B cell (primary cell): ENCODE results near the gene BBIP1. TPM values are rescaled to one million over a fixed set of nuclear protein-coding genes. Genes with fewer than 3 reads are reported as not detected.

Source experiments
- ATAC-seq: fragments of 200-7000 bp; cut with Tn5 transposase; one replicate; pipeline ENCODE4 v1.10.0; 2021; ENCODE audit warnings: low read depth, mild to moderate bottlenecking, moderate number of reproducible peaks, moderate library complexity
- CTCF ChIA-PET: fragments of 350-600 bp; sonication (Branson Sonifier 250); formaldehyde crosslinking; loops from one replicate; lab custom pipeline; 2021; ENCODE audit warnings: antibody characterized with exemption, inconsistent platforms; lab: Charles Lee
- POLR2A ChIA-PET: fragments of 350-600 bp; sonication (Branson Sonifier 250); formaldehyde crosslinking; loops from one replicate; lab custom pipeline; 2021; ENCODE audit warnings: antibody characterized with exemption; lab: Charles Lee
- DNase-seq: peaks from one replicate; pipeline ENCODE4 v3.0.0; 2013
- H2AFZ ChIP-seq: 2 replicates; pipeline ENCODE4 v1.6.1; 2012; ENCODE audit warnings: mild to moderate bottlenecking, low read depth, low read length; ENCODE audit not compliant: insufficient read depth, poor library complexity, severe bottlenecking
- H3K27ac ChIP-seq, 2 donors: 1 replicate in 1 of 2; 2 replicates in 1 of 2; pipeline ENCODE4 v1.5.1; 2012 to 2013; ENCODE audit warnings: low read length in 2 of 2, mild to moderate bottlenecking in 2 of 2, moderate library complexity in 1 of 2
- H3K27me3 ChIP-seq, 4 experiments: fragments of 200-600 bp in 1 of 4; sonication (generic) in 1 of 4; replicated peaks in 1 of 4; 1 replicate in 2 of 4; 2 replicates in 2 of 4; pipeline versions ENCODE4 v1.6.1 to v1.7.0; 2013 to 2016; ENCODE audit warnings: low read length in 3 of 4, mild to moderate bottlenecking in 2 of 4, mixed read lengths in 1 of 4, moderate library complexity in 1 of 4; ENCODE audit not compliant: insufficient read depth in 4 of 4, control insufficient read depth in 3 of 4; ENCODE audit errors: control extremely low read depth in 1 of 4
- H3K36me3 ChIP-seq, 2 experiments: replicated peaks in 1 of 2; 1 replicate in 1 of 2; 2 replicates in 1 of 2; pipeline versions ENCODE4 v1.6.1 to v1.7.1; 2013; ENCODE audit warnings: low read length in 1 of 2; ENCODE audit not compliant: insufficient read depth in 2 of 2, control insufficient read depth in 1 of 2; ENCODE audit errors: control extremely low read depth in 1 of 2, extremely low read depth in 1 of 2
- H3K4me1 ChIP-seq, 2 donors: fragments of 200-600 bp in 1 of 2; sonication (generic) in 1 of 2; 1 replicate in 1 of 2; 2 replicates in 1 of 2; pipeline versions ENCODE4 v1.5.1 to v1.6.1; 2013 to 2017; ENCODE audit warnings: low read length in 2 of 2; ENCODE audit not compliant: control insufficient read depth in 2 of 2, insufficient read depth in 2 of 2
- H3K4me2 ChIP-seq: replicated peaks from 2 replicates; pipeline ENCODE3; 2012; ENCODE audit warnings: mild to moderate bottlenecking, low read depth, low read length; ENCODE audit not compliant: poor library complexity, severe bottlenecking
- H3K4me3 ChIP-seq, 5 experiments: fragments of 200-600 bp in 1 of 5; sonication (generic) in 1 of 5; 1 replicate in 3 of 5; 2 replicates in 2 of 5; pipeline versions ENCODE4 v1.5.1 to v1.7.0; 2011 to 2016; ENCODE audit warnings: low read length in 4 of 5, mild to moderate bottlenecking in 4 of 5, low read depth in 2 of 5, control low read depth in 1 of 5, moderate library complexity in 1 of 5; ENCODE audit not compliant: insufficient read depth in 1 of 5; ENCODE audit errors: control extremely low read depth in 1 of 5, extremely low read depth in 1 of 5
- H3K79me2 ChIP-seq: fragments of 200-600 bp; sonication (generic); one replicate; pipeline ENCODE4 v1.6.0; 2016; ENCODE audit warnings: low read length; ENCODE audit not compliant: control insufficient read depth, insufficient read depth
- H3K9ac ChIP-seq: fragments of 200-600 bp; sonication (generic); 2 replicates; pipeline ENCODE4 v1.6.1; 2017; ENCODE audit warnings: mild to moderate bottlenecking, low read length, moderate library complexity
- H3K9me3 ChIP-seq, 3 donors: one replicate each; pipeline versions ENCODE4 v1.6.1 to v1.7.1; 2013; ENCODE audit warnings: low read length in 2 of 3; ENCODE audit not compliant: control insufficient read depth in 2 of 3, insufficient read depth in 1 of 3; ENCODE audit errors: control extremely low read depth in 1 of 3
- H4K20me1 ChIP-seq: 2 replicates; pipeline ENCODE4 v1.6.0; 2012; ENCODE audit warnings: mild to moderate bottlenecking, low read length; ENCODE audit not compliant: insufficient read depth, control insufficient read depth, poor library complexity, severe bottlenecking
- H3K27ac Mint-ChIP-seq: one replicate; pipeline ENCODE4 v1.8.0; 2021; ENCODE audit warnings: mixed read lengths
- H3K27me3 Mint-ChIP-seq: one replicate; pipeline ENCODE4 v1.8.0; 2021; ENCODE audit warnings: mixed read lengths
- H3K4me1 Mint-ChIP-seq: one replicate; pipeline ENCODE4 v1.8.0; 2021; ENCODE audit warnings: mixed read lengths
- H3K4me3 Mint-ChIP-seq: one replicate; pipeline ENCODE4 v1.8.0; 2021; ENCODE audit warnings: mixed read lengths
- H3K9me3 Mint-ChIP-seq: one replicate; pipeline ENCODE4 v1.8.0; 2022; ENCODE audit warnings: mixed read lengths; ENCODE audit not compliant: insufficient read depth
- CTCF ChIP-seq: fragments of 200-600 bp; IDR thresholded peaks from one replicate; pipeline ENCODE4 v1.8.0; 2022; ENCODE audit warnings: antibody characterized with exemption, mild to moderate bottlenecking
- EZH2 ChIP-seq: IDR thresholded peaks from 2 replicates; pipeline ENCODE4 v1.6.1; 2012; ENCODE audit warnings: borderline replicate concordance, low read depth, mild to moderate bottlenecking, moderate library complexity, low read length; ENCODE audit not compliant: insufficient read depth, poor library complexity, severe bottlenecking
- WGBS: methylation state at CpG from one replicate; pipeline ENCODE4 v1.1.5; 2013; ENCODE audit warnings: missing lambda C conversion rate; ENCODE audit not compliant: insufficient coverage; 5-methylcytosine and 5-hydroxymethylcytosine counted together
- intact Hi-C: fragments of 100-400 bp; cut with micrococcal nuclease; formaldehyde crosslinking; loops from one replicate; pipeline ENCODE4 v1.10.0; 2022
- polyA plus RNA-seq: library from polyadenylated mRNA; depleted of rRNA; stranded (reverse); fragments of >200 nt; gene quantifications from 2 replicates; pipeline ENCODE4 v1.2.3, GENCODE V29; 2012
- total RNA-seq, 2 donors: library from RNA; stranded (reverse); fragments of 120-200 nt in 1 of 2; gene quantifications; 1 replicate in 1 of 2; 2 replicates in 1 of 2; pipeline versions ENCODE4 v1.2.3 to v1.2.4, GENCODE V29; 2013 to 2022

Gene BBIP1
- total and polyA plus RNA-seq, 2 donors (not counting 1 experiment from before 2014, with no cell fraction given) = 10.6 to 46.1 TPM

GRCh38 chr10:110872145-110872983 lies 46.6 kb downstream of the BBIP1 start:
- H3K9ac ChIP-seq = peak overlapping the region; percentile 88
- H2AFZ ChIP-seq = peak overlapping the region; percentile 68
- H3K36me3 ChIP-seq = peaks cover 0 to 11% of the 10 kb centered on the region in 2 experiments
- DNase-seq = peak; percentile 87
- H3K27me3 ChIP-seq = no peaks in the 10 kb centered on the region
- Mint-ChIP-seq H3K4me3 (peak overlapping the region; percentile 91), H3K4me1 (peaks cover 57% of the 10 kb centered on the region), H3K9me3 (no peaks in the 10 kb centered on the region), H3K27ac (peak overlapping the region; percentile 96), H3K27me3 (no peaks in the 10 kb centered on the region)
- peaks cover 53% of the 10 kb centered on the region in 2 donors for H3K4me1 ChIP-seq
- peak overlapping the region; percentile 82 to 94 (median 85) for H3K4me3 ChIP-seq
- peak overlapping the region; percentile 89 to 94 for H3K27ac ChIP-seq
- H3K4me2 ChIP-seq = peak overlapping the region; percentile 87
- H3K9me3 ChIP-seq = no peaks in the 10 kb centered on the region
- H3K79me2 ChIP-seq = peaks cover 75% of the 10 kb centered on the region
- H4K20me1 ChIP-seq = peaks cover 11% of the 10 kb centered on the region
- peak; percentile 61 for ATAC-seq
- POLR2A ChIA-PET = interaction anchor here (0.7 to 2.7 kb wide), 10 partner anchors 8 to 87 kb away, joined by 3 to 44 read pairs (median 4); partner anchors contain the start of genes BBIP1 and SHOC2
- under 1% methylated on average over 51 of the region's 70 CpGs for WGBS
- CTCF ChIA-PET = interaction anchor here (0.6 to 2.3 kb wide), 18 partner anchors 10 to 126 kb away, joined by 3 to 56 read pairs (median 4); no protein-coding TSS in a partner anchor
- intact Hi-C loops = loop anchor here (1.0 to 5.0 kb wide), 6 partner anchors 8 to 306 kb away; partner anchors contain the start of genes BBIP1, SHOC2 and SMC3
- no peak for TF ChIP-seq CTCF
- TF ChIP-seq EZH2 = no peak
